ENCODE measurements around the gene LPXN. TPM values are rescaled to one million over a fixed set of nuclear protein-coding genes. Genes with fewer than 3 reads are reported as not detected.

LPXN gene
- total and polyA plus RNA-seq, 2 experiments from 2014 or later, result 2.3 to 3.2 TPM

DNA sequence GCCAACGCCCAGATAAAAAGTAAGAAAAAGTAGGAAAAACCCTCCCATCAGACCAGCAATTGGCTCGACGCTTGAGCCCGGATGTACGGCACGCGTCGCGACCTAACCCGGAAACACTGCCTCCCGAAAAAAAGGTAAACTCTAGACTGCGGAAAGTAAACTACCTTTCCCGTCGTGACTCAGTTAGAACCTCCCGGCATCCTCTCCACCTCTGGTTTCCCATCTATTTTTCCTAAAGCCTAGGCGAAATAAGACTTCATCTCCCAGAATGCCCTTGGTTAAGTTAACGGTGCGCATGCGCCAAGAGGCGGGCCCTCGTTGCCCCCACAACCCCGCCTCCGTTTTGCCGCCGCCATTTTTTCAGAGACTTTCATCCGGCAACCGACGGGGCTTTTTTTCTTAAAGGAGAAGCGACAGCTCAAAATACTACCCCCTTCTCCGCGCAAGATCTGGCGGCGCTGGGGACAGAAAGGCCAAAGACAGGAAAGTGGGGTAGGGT lies 2.5 kb upstream of the LPXN start:
- Histone ChIP-seq H3K79me2 (peaks cover 46% of the 10 kb centered on the region), H3K9me2 (replicated peaks; ENCODE audit: insufficient read depth) (no peaks in the 10 kb centered on the region)
- TF ChIP-seq, protein P1, sequence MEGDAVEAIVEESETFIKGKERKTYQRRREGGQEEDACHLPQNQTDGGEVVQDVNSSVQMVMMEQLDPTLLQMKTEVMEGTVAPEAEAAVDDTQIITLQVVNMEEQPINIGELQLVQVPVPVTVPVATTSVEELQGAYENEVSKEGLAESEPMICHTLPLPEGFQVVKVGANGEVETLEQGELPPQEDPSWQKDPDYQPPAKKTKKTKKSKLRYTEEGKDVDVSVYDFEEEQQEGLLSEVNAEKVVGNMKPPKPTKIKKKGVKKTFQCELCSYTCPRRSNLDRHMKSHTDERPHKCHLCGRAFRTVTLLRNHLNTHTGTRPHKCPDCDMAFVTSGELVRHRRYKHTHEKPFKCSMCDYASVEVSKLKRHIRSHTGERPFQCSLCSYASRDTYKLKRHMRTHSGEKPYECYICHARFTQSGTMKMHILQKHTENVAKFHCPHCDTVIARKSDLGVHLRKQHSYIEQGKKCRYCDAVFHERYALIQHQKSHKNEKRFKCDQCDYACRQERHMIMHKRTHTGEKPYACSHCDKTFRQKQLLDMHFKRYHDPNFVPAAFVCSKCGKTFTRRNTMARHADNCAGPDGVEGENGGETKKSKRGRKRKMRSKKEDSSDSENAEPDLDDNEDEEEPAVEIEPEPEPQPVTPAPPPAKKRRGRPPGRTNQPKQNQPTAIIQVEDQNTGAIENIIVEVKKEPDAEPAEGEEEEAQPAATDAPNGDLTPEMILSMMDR (IDR thresholded peaks at IDR 0.05; ENCODE audit: poor library complexity), result no peak
- no peak for TF ChIP-seq EZH2 (IDR thresholded peaks at IDR 0.05; ENCODE audit: borderline replicate concordance)
- no peak for TF ChIP-seq EZH2phosphoT487 (IDR thresholded peaks at IDR 0.05; ENCODE audit: low read depth, severe bottlenecking, unreplicated experiment)

DNA sequence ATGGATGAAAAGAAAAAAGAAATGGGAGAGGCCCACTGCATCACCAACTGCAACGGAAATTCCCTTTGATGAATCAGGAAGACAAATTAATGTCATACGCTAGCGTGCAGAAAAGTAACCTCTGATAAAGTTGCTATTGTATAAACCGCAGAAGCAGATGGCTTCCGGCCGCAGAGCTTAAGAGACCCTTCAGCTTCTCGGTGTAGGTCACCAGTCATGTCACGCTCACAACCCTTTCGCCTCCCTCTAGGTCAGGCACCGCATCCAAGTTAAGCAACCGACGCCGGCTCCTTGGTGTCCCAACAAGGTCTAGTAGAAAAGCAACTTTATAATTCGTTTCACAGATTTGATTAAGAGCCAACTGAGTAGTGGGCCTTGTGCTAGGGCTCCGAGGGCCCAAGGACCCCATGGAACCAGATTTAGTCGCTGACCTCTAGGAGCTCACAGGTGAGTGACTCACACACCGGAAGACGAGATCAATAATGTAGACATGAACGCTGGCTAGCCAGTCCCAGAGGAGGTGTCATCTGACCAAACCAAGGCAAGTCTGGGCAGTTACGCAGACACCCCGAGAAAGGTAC lies 2.0 kb upstream of the LPXN start:
- WGBS (ENCODE audit: low lambda C conversion rate, missing lambda C conversion rate), result under 1% methylated on average over 21 of the region's 21 CpGs
- no peaks in the 10 kb centered on the region for H3K27me3 ChIP-seq
- TF ChIP-seq, protein P1 (IDR thresholded peaks at IDR 0.05; ENCODE audit: poor library complexity), result no peak
- no peak for TF ChIP-seq EZH2 (IDR thresholded peaks at IDR 0.05; ENCODE audit: borderline replicate concordance)
- TF ChIP-seq EZH2phosphoT487 (IDR thresholded peaks at IDR 0.05; ENCODE audit: low read depth, severe bottlenecking, unreplicated experiment), result no peak
- peak overlapping the region; percentile 50 for H3K4me3 ChIP-seq
- peak overlapping the region; percentile 98 for H3K27ac ChIP-seq
- H3K9me3 ChIP-seq (ENCODE audit: low read depth), result no peaks in the 10 kb centered on the region
- peaks cover 8% of the 10 kb centered on the region for H4K20me1 ChIP-seq (ENCODE audit: insufficient read depth, poor library complexity, severe bottlenecking)
- peak overlapping the region; percentile 49 for H2AFZ ChIP-seq
- peaks cover 22% of the 10 kb centered on the region for H3K4me1 ChIP-seq (ENCODE audit: insufficient read depth)
- DNase-seq (ENCODE audit: low spot score), result peak; percentile 69
- peak overlapping the region; percentile 88 for H3K4me2 ChIP-seq
- H3K79me2 ChIP-seq, result peaks cover 41% of the 10 kb centered on the region
- no peaks in the 10 kb centered on the region for H3K36me3 ChIP-seq (replicated peaks; ENCODE audit: insufficient read depth, low read depth)
- H3K9me2 ChIP-seq (replicated peaks; ENCODE audit: insufficient read depth), result no peaks in the 10 kb centered on the region

More for the DNA sequence above, 2.5 kb upstream of the LPXN start:
- peaks cover 9% of the 10 kb centered on the region for H4K20me1 ChIP-seq (ENCODE audit: insufficient read depth, poor library complexity, severe bottlenecking)
- H3K36me3 ChIP-seq (replicated peaks; ENCODE audit: insufficient read depth, low read depth), result no peaks in the 10 kb centered on the region
- peak overlapping the region; percentile 50 for H3K4me3 ChIP-seq
- WGBS (ENCODE audit: low lambda C conversion rate, missing lambda C conversion rate), result 2% methylated on average over 33 of the region's 33 CpGs
- H3K4me1 ChIP-seq (ENCODE audit: insufficient read depth), result peaks cover 23% of the 10 kb centered on the region
- no peaks in the 10 kb centered on the region for H3K9me3 ChIP-seq (ENCODE audit: low read depth)
- H3K27me3 ChIP-seq, result no peaks in the 10 kb centered on the region
- peak overlapping the region; percentile 45 for H2AFZ ChIP-seq
- peak overlapping the region; percentile 98 for H3K27ac ChIP-seq
- peak; percentile 98 for DNase-seq (ENCODE audit: low spot score)
- H3K4me2 ChIP-seq, result peak overlapping the region; percentile 88

DNA sequence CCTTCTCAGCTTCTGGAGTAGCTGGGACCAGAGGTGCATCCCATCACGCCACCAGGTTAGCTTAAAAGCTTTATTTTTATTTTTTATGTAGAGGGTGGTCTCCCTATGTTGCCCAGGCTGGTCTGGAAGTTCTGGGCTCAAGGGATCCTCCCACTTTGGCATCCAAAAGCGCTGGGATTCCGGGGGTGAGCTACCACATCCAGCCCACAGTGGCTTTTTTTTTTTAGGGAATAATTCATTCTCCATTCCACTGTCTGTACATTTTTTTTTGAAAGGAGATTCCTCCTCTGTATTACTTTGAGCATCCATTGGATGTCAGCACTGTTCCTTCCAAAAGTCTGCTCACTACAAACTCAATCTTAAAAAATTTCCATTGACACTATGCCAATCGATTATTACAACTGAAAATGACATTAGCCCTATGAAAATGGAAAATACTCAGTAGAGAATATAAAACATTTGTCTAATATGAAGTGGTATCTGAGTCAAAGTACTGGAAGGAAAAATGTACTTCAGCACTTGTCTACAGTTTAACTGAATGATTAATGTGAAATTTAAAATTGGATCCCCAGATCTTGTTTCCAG lies 1.3 kb upstream of the LPXN start:
- H3K9me2 ChIP-seq (replicated peaks; ENCODE audit: insufficient read depth), result no peaks in the 10 kb centered on the region
- no peak for TF ChIP-seq EZH2 (IDR thresholded peaks at IDR 0.05; ENCODE audit: borderline replicate concordance)
- TF ChIP-seq EZH2phosphoT487 (IDR thresholded peaks at IDR 0.05; ENCODE audit: low read depth, severe bottlenecking, unreplicated experiment), result no peak
- TF ChIP-seq, protein P1 (IDR thresholded peaks at IDR 0.05; ENCODE audit: poor library complexity), result peak; percentile 52
- DNase-seq (ENCODE audit: low spot score), result peak; percentile 36
- peaks cover 15% of the 10 kb centered on the region for H3K4me1 ChIP-seq (ENCODE audit: insufficient read depth)
- peak overlapping the region; percentile 98 for H3K27ac ChIP-seq
- H3K4me2 ChIP-seq, result peak overlapping the region; percentile 88
- H3K9me3 ChIP-seq (ENCODE audit: low read depth), result no peaks in the 10 kb centered on the region
- no peaks in the 10 kb centered on the region for H3K27me3 ChIP-seq
- WGBS (ENCODE audit: low lambda C conversion rate, missing lambda C conversion rate), result 61% methylated on average over 4 of the region's 4 CpGs
- H3K4me3 ChIP-seq, result peak overlapping the region; percentile 50
- H3K79me2 ChIP-seq, result peaks cover 35% of the 10 kb centered on the region
- H4K20me1 ChIP-seq (ENCODE audit: insufficient read depth, poor library complexity, severe bottlenecking), result peaks cover 3% of the 10 kb centered on the region
- no peaks in the 10 kb centered on the region for H3K36me3 ChIP-seq (replicated peaks; ENCODE audit: insufficient read depth, low read depth)
- H2AFZ ChIP-seq, result peak overlapping the region; percentile 49

Data from hepatocyte (in vitro differentiated cells).